HG02571 (cell line): ENCODE measurements around the gene CPOX.

ENCODE experiments used
- ATAC-seq: cut with Tn5 transposase; IDR thresholded peaks from one replicate; pipeline ENCODE4 v1.9.1; 2021; ENCODE audit warnings: mild to moderate bottlenecking, moderate library complexity; ENCODE audit not compliant: unreplicated experiment

CPOX gene

DNA sequence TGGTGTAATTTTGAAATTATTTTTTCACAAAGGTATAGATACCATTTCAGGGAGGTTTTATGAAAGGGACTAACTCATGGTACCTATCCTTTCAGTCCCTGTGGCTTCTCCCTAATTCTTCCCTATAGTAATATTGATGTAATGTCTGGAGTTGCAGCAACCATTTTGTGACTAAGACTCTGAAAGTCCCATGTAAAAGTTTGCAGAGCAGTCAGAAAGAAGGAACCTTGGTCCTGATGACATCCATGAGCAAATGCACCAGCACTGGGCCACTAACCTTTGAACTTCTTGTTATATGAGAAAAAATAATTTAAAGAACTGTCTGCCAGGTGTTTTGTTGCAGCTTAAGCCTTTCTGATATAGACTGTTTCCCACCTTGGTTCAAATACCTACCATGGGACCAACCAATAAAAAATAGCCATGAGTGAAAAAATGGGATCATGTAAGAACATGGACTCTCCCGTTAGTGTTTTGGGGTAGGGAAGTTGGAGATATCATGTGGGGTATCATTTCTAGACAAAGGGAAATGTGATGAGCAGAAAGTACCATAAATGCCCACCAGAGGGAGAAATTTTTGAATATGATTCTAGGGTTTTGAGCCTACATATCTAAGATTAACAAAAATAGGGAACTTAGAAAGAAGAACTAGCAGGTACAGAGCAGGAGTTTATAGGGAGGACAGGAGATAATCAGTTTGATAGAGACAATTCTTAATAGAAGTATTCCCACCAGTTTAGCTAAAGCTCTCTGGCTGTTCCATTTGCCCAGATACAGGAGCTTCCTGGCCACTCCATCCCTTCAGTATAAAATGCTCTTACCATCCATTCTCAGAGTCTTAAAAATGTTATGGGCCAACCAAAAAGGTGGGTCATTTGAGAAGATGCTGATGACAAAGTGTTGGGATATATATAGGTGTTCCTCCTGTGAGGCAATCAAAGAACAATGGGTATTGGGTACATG is 3.4 kb upstream of the CPOX start:
- no peak for ATAC-seq

GRCh38 chr3:98596087-98596486 is 2.7 kb upstream of the CPOX start:
- ATAC-seq, result no peak

DNA sequence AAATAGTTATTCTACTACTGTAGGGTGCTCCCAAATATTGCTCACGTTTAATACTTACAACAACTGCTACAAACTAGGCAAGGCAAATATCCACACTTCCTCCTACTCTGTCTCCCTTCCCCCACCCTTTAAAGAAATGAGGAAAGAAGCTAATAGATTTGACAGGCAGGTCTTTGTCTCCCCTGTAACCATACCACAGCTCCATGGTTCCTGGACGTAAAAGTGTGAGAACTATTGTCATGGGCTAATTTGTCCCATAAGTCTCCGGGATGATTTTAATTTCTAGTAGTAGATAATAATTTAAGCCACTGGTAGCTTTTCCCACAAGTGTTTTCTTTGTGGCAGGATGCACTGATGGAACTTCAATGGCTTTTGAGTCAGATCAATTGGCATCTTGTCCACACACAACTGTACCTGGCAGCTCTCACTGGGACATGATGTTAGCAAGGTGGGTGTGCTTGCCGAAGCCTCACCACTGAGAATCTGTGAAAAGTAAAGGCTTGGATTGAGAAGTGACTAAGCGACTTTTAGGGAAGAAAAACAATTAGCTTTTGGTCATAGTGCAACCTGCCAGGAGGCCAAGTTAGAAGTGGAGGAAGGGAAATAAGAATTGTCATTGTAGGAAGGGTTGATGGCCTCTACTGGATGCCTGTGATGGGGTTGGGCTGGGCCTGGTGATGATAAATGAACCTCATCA is 1.4 kb upstream of the CPOX start:
- ATAC-seq, result no peak

GRCh38 chr3:98592345-98592935 is 971 bp downstream of the CPOX start:
- ATAC-seq, result no peak

DNA sequence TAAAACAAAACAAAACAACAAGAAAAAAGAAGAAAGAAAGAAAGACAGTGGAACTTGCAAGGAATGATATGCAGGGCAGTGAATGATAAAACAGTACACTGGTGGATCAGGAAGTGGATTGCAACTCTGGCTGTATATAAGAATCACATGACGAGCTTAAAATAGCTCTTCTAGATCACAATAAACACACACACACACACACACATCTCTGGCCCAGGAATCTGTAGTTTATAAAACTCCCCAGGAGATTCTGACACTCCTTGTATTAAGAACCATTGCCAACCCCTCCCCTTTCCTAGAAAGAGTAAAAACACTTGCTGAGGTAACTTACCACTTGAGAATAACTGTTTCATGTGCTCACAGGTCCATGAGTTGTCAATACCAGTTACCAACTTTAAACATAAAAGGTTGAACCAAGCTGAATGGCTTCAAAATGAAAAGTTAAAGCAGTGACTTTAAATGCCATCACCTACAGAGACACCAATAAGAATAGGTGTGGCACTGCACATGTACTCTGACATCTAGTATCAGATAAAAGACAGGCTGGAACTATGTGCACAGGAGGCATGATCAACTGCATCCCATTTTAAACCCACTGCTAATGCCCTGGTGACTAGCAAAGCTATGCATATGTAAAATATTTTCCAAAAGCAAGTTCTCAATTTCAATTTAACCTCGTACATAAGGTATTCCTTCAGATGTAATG is 3.9 kb downstream of the CPOX start:
- ATAC-seq, result no peak

- no peak for ATAC-seq
These were observed 5.3 kb downstream of the CPOX start for GRCh38 chr3:98588065-98588464.

DNA sequence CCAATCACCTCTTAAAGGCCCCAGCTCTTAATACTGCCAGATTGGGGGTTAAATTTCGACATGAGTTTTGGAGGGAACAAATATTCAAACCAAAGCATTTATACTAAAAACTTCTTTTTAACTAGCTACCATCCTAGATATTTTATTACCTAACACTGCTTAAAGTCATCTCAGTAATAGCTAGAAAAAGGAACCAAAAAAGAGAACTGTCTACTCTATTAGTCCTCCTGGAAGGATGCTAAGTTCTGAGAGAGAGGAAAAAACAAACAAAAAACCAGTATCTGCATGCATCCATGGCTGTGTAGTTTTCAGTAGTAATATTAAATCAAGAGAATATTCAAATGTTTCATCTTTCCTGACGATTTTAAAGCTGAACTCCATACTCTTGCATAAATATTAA is 5.8 kb downstream of the CPOX start:
- no peak for ATAC-seq

DNA sequence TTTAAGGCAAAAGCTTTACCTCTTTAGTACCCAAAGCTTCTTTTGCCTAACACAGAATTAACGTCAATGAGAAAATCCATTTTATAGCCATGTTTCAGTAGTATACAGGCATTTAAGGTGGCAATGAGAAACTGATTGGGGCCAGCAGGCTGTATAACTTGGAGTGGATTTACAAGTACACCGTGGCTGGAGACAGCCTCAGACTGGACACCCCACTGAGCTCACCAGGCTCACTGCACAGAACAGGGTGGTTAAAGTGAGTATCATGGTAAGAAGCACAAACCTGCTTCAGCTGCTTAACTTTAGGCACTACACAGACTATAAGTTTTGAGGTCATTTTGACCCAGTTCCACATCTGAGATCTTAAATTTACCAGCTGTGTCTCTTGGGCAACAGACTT is 8.9 kb downstream of the CPOX start:
- ATAC-seq, result no peak

- no peak for ATAC-seq
These were observed 9.6 kb downstream of the CPOX start for GRCh38 chr3:98583766-98584165.

GRCh38 chr3:98582042-98582441 is 11.4 kb downstream of the CPOX start:
- no peak for ATAC-seq

DNA sequence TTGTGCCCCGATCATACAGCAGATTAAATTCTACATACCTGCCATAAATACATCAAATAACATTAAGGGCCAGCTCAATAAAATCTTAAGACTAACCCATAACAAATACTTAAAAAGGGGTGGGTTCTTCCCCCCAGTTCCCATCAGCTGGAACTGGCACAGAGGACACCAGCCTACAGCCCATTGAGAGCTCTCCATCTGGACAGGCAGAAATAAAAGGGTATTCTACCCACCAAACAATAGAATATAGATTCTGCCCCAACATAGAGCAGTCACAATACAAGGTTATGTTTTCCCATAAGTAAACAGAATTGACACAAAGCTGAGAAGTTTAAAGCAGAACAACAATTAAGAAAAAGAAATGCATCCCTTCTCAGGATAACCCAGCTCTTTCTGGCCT is 11.9 kb downstream of the CPOX start:
- no peak for ATAC-seq

DNA sequence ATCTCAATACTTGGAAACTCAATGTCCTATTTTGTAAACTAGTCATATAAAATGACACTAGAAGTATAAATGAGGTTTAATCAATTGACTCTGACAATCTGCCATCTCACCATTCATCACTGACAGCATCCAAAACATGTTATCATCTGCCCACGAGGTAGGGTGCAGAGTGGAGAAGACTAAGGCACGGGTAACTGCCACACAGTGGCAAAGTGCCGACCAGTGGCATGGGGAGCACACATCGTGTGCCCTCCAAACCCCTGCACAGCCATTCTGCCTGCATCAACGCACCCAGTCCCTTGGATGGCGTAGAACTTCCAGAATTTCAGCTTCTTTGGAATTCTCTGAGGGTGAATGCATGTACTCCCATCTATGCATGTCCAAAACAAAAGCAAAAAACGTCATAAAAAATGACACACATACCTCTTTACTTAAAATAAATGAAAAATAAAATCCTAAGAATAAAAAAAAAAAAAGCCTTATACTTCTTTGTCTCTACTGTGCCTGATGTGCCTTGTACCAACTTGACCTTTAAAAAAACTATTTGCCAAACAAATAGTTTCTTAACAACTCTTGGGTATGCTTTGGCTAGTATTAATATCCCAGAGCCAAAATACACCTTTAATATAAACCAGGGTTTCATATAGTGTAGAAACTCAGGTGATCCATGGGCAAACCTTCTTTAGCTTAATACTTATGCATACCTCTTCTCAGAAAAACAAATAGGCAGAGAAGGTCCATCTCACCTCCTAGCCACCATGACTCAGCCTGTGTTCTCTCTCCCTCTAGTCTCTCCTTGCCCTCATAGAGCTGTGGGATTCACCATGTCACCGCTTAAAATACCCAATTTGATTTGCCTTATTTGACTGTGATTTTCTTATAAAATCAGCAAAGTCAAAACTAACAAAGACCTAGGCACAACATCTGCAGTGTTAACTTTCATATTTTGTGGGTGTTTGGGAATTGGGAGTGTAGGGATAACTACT is 12.7 kb downstream of the CPOX start:
- no peak for ATAC-seq

DNA sequence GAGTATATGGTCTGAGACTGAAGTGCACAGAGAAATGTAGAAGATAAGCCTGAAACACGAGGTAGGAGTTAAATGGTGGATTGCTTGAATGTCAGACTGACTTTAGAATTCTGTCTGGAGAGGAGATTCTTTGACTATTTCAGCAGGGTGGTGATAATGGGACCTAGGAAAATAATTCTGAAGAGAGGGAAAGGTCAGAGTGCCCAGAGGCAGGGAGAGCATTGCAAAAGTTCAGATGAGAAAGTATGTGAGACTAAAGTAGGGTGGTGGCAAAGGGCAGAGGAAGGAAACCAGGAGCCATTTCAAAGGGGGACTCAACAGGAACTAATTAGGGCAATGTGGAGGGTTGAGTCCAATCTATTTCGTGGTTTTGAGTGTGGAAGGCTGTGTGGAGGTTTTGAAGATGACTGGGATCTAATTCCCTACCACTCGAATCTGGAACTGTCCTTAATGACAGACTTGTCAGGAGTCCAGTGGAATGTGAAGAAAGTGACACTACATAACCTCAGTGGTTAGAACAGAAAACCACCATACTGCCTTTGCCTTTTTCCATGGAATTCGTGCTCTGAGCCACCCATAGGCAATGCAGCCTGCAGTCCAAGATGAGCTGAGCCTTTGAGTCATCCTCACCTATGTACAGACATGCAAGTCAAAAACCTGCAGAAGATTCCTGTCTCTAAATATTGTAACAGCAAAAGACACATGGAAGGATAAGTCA is 16.1 kb downstream of the CPOX start:
- no peak for ATAC-seq

DNA sequence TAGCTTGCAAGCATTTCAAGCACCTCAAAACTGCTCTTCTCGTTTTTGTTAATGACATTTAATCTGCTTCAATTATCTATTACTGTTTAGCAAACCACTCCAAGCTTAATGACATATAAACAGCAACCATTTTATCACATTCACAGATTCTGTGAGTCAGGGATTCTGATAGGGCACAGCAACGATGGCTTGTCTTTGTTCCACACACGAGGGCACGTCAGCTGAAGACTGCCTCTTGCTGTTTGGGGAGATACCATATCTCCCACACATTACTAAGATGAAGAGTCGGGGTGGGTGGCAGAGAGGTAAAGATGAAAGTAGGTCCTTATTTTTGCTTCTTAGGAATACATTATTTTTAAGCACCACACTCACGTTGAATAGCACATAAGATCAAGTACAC is 19.3 kb downstream of the CPOX start:
- ATAC-seq, result no peak

DNA sequence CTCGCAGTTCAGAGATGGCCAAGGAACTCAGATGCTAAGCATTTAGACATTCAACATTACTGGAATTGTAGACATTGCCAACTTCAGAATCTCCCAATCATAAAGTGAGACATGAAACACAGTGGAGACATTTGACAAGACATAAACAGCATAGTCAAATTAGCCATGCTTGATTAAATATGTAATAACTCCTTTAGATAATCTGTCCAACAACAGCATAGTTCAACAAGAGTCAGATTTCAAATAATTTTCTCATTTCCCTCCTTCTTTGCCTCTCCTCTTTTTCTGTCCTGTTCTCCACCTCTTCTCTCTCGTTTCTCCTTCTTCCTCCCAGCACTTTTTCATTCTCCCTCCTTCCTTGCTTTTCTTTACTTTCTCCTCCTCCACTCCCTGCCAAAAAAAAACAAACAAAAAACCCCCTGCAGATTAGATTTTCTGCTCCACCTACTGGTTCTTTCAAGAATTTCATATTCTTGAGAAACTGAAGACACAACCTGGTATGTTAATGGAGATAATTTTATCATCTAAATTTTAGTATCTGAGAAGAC is 20.2 kb downstream of the CPOX start:
- peak; percentile 64 for ATAC-seq

- ATAC-seq, result no peak
These were observed 25.0 kb downstream of the CPOX start for GRCh38 chr3:98568402-98568801.

- peak; percentile 26 for ATAC-seq
These were observed 25.6 kb downstream of the CPOX start for GRCh38 chr3:98567666-98568270.

GRCh38 chr3:98565843-98566242 is 27.6 kb downstream of the CPOX start:
- ATAC-seq, result no peak

GRCh38 chr3:98565237-98565643 is 28.2 kb downstream of the CPOX start:
- no peak for ATAC-seq
